ENCODE results near the gene PJA2. TPM values are rescaled to one million over a fixed set of nuclear protein-coding genes. Genes with fewer than 3 reads are reported as not detected.

The PJA2 gene
- total RNA-seq, 3 donors from 2014 or later, result 103 to 136 (median 117) TPM

GRCh38 chr5:109403469-109403868, 6.3 kb downstream of the PJA2 start:
- intact Hi-C loops (cut with DNase I; ENCODE audit: low total_unique reads), result loop anchor here (10.0 kb wide), 1 partner anchor 61 kb away; no protein-coding TSS in a partner anchor
- Histone ChIP-seq H3K4me1 (peaks cover 0 to 13% of the 10 kb centered on the region in 2 donors), H3K4me3 (no peak overlapping the region), H3K9me3 (no peaks in the 10 kb centered on the region), H3K27me3 (no peaks in the 10 kb centered on the region), H3K36me3 (no peaks in the 10 kb centered on the region), H3K27ac (no peak overlapping the region)
- TF ChIP-seq CTCF (IDR thresholded peaks at IDR 0.05) (no peak), POLR2A (IDR thresholded peaks at IDR 0.05) (no peak)
- DNase-seq (ENCODE audit: low spot score in 2 of 2), result no peak

- TF ChIP-seq CTCF (IDR thresholded peaks at IDR 0.05), result no peak
- no peak for TF ChIP-seq POLR2A (IDR thresholded peaks at IDR 0.05)
- TF ChIP-seq POLR2AphosphoS5 (IDR thresholded peaks at IDR 0.05), result no peak
- no peak overlapping the region for H3K4me3 ChIP-seq
- H3K9me3 ChIP-seq, result no peaks in the 10 kb centered on the region
- H3K27me3 ChIP-seq, result no peaks in the 10 kb centered on the region
- H3K4me1 ChIP-seq, result no peaks in the 10 kb centered on the region
- no peak for DNase-seq (ENCODE audit: low spot score in 2 of 2)
- intact Hi-C loops (cut with DNase I; ENCODE audit: low total_unique reads), result no loop called here
- H3K36me3 ChIP-seq, result no peaks in the 10 kb centered on the region
- no peak overlapping the region for H3K27ac ChIP-seq
Observed at GRCh38 chr5:109399092-109399759, 10.5 kb downstream of the PJA2 start.

DNA sequence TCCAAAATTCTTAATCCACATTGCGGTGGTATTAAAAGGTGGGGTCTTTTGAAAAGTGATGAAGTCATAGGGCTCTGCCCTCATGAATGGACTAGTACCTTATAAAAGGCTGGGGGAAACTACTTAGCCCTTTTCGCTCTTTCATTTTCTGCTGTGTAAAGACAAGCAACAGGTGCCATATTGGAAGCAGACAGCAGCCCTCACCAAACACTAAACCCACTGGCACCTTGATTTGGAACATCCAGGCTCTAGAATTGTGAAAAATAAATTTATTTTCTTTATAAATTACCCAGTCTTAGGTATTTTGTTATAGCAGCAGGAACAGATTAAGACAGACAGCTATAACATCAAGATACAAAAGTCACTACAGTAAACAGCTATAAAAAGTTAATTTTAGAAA, 12.8 kb downstream of the PJA2 start:
- Histone ChIP-seq H3K27ac (no peak overlapping the region), H3K4me3 (no peak overlapping the region), H3K27me3 (no peaks in the 10 kb centered on the region), H3K4me1 (no peaks in the 10 kb centered on the region), H3K36me3 (no peaks in the 10 kb centered on the region), H3K9me3 (no peaks in the 10 kb centered on the region)
- TF ChIP-seq CTCF (IDR thresholded peaks at IDR 0.05) (no peak), POLR2A (IDR thresholded peaks at IDR 0.05) (no peak)
- no peak for DNase-seq (ENCODE audit: low spot score in 2 of 2)
- intact Hi-C loops (cut with DNase I; ENCODE audit: low total_unique reads), result no loop called here

GRCh38 chr5:109394806-109395205, 15.0 kb downstream of the PJA2 start:
- DNase-seq (ENCODE audit: low spot score in 2 of 2), result no peak
- H3K9me3 ChIP-seq, result no peaks in the 10 kb centered on the region
- no peaks in the 10 kb centered on the region for H3K27me3 ChIP-seq
- H3K27ac ChIP-seq, result peak overlapping the region; percentile 23 to 50
- no peaks in the 10 kb centered on the region for H3K36me3 ChIP-seq
- no peak overlapping the region for H3K4me3 ChIP-seq
- intact Hi-C loops (cut with DNase I; ENCODE audit: low total_unique reads), result no loop called here
- no peaks in the 10 kb centered on the region for H3K4me1 ChIP-seq
- TF ChIP-seq CTCF (IDR thresholded peaks at IDR 0.05) (no peak), POLR2AphosphoS5 (IDR thresholded peaks at IDR 0.05) (no peak), POLR2A (IDR thresholded peaks at IDR 0.05) (no peak)

- TF ChIP-seq POLR2A (IDR thresholded peaks at IDR 0.05) (no peak), CTCF (IDR thresholded peaks at IDR 0.05) (no peak)
- H3K4me1 ChIP-seq, result peaks cover 0 to 12% of the 10 kb centered on the region in 2 donors
- H3K36me3 ChIP-seq, result no peaks in the 10 kb centered on the region
- intact Hi-C loops (cut with DNase I; ENCODE audit: low total_unique reads), result no loop called here
- H3K27me3 ChIP-seq, result no peaks in the 10 kb centered on the region
- no peak overlapping the region for H3K27ac ChIP-seq
- no peaks in the 10 kb centered on the region for H3K9me3 ChIP-seq
- DNase-seq (ENCODE audit: low spot score in 2 of 2), result no peak
- no peak overlapping the region for H3K4me3 ChIP-seq
Observed at GRCh38 chr5:109390188-109390587, 19.6 kb downstream of the PJA2 start.

Data from breast epithelium (tissue), 4 donors.